ENCODE measurements around the gene RBMS3.
A peak's percentile ranks its signal among the peaks of the same experiment; 100 is the strongest.

Gene RBMS3

GRCh38 chr3:29694783-29695182 lies 413.9 kb downstream of the RBMS3 start:
- no peak for DNase-seq

GRCh38 chr3:29695201-29695600 lies 414.3 kb downstream of the RBMS3 start:
- no peak for DNase-seq

GRCh38 chr3:29695643-29696198 lies 414.9 kb downstream of the RBMS3 start:
- no peak for DNase-seq

- no peak for DNase-seq
Measured at GRCh38 chr3:29696311-29696710, 415.4 kb downstream of the RBMS3 start.

- DNase-seq = no peak
Measured at GRCh38 chr3:29697989-29698388, 417.1 kb downstream of the RBMS3 start.

GRCh38 chr3:29700256-29700655 lies 419.4 kb downstream of the RBMS3 start:
- DNase-seq = no peak

- no peak for DNase-seq
Measured at GRCh38 chr3:29701326-29701983, 420.6 kb downstream of the RBMS3 start.

- DNase-seq = no peak
Measured at GRCh38 chr3:29705906-29706844, 425.3 kb downstream of the RBMS3 start.

- peak; percentile 21 for DNase-seq
Measured at GRCh38 chr3:29708884-29709283, 428.0 kb downstream of the RBMS3 start.

- DNase-seq = peak; percentile 40
Measured at GRCh38 chr3:29711255-29711771, 430.4 kb downstream of the RBMS3 start.

GRCh38 chr3:29716213-29716612 lies 435.3 kb downstream of the RBMS3 start:
- DNase-seq = no peak

GRCh38 chr3:29718661-29719065 lies 437.8 kb downstream of the RBMS3 start:
- DNase-seq = no peak

GRCh38 chr3:29720665-29721064 lies 439.8 kb downstream of the RBMS3 start:
- DNase-seq = no peak

- no peak for DNase-seq
Measured at GRCh38 chr3:29721789-29722188, 440.9 kb downstream of the RBMS3 start.

GRCh38 chr3:29731050-29731449 lies 450.2 kb downstream of the RBMS3 start:
- no peak for DNase-seq

- no peak for DNase-seq
Measured at GRCh38 chr3:29741231-29741630, 460.4 kb downstream of the RBMS3 start.

GRCh38 chr3:29745232-29745870 lies 464.5 kb downstream of the RBMS3 start:
- no peak for DNase-seq

- no peak for DNase-seq
Measured at GRCh38 chr3:29746163-29746760, 465.4 kb downstream of the RBMS3 start.

GRCh38 chr3:29747991-29748390 lies 467.1 kb downstream of the RBMS3 start:
- no peak for DNase-seq

GRCh38 chr3:29751647-29752314 lies 470.9 kb downstream of the RBMS3 start:
- no peak for DNase-seq

GRCh38 chr3:29754346-29754745 lies 473.5 kb downstream of the RBMS3 start:
- DNase-seq = no peak

GRCh38 chr3:29755416-29755815 lies 474.5 kb downstream of the RBMS3 start:
- no peak for DNase-seq

All from femur (tissue), 1 donor.